Thoracic aorta (tissue), 2 donors: ENCODE measurements around the gene SCAMP3. TPM values are rescaled to one million over a fixed set of nuclear protein-coding genes. Genes with fewer than 3 reads are reported as not detected.
A peak's percentile ranks its signal among the peaks of the same experiment; 100 is the strongest.

ENCODE experiments used
- ATAC-seq: fragments of 150-250 bp; one replicate; pipeline ENCODE4 v1.8.0; 2017; ENCODE audit warnings: low read depth; ENCODE audit not compliant: insufficient number of reproducible peaks, low FRiP score
- DNase-seq: peaks from one replicate; pipeline ENCODE4 v3.0.0-alpha.2; 2020; ENCODE audit warnings: low spot score
- H3K27ac ChIP-seq, 2 donors: fragments of 200-600 bp; sonication (generic); 1 replicate in 1 of 2; 2 replicates in 1 of 2; pipeline ENCODE4 v1.5.1; 2016; ENCODE audit warnings: mild to moderate bottlenecking in 2 of 2, moderate library complexity in 2 of 2
- H3K27me3 ChIP-seq: fragments of 200-600 bp; sonication (generic); replicated peaks from 2 replicates; pipeline ENCODE4 v1.6.0; 2016; ENCODE audit warnings: mild to moderate bottlenecking; ENCODE audit not compliant: insufficient read depth
- H3K36me3 ChIP-seq: fragments of 200-600 bp; sonication (generic); one replicate; pipeline ENCODE4 v1.5.1; 2016
- H3K4me1 ChIP-seq, 2 donors: fragments of 200-600 bp; sonication (generic); 1 replicate in 1 of 2; 2 replicates in 1 of 2; pipeline versions ENCODE4 v1.5.1 to v1.6.0; 2016; ENCODE audit warnings: low read depth in 2 of 2, mild to moderate bottlenecking in 1 of 2; ENCODE audit not compliant: control insufficient read depth in 1 of 2
- H3K4me3 ChIP-seq: fragments of 200-600 bp; sonication (generic); 2 replicates; pipeline ENCODE4 v1.5.1; 2016; ENCODE audit warnings: mild to moderate bottlenecking
- H3K9me3 ChIP-seq: fragments of 200-600 bp; sonication (generic); 2 replicates; pipeline ENCODE4 v1.5.1; 2016
- total RNA-seq, 2 donors: library from RNA; depleted of rRNA; stranded (reverse); fragments of >200 nt; gene quantifications; one replicate each; pipeline versions ENCODE4 v1.1.0 to v1.2.3, GENCODE V29; 2016
- TF ChIP-seq, protein P1 (sequence below): fragments of 200-600 bp; sonication (generic); IDR thresholded peaks from one replicate; pipeline ENCODE4 v1.5.1; 2019; ENCODE audit warnings: antibody characterized with exemption

The SCAMP3 gene
- total RNA-seq, 2 donors from 2014 or later = 32.5 to 50.2 TPM

DNA sequence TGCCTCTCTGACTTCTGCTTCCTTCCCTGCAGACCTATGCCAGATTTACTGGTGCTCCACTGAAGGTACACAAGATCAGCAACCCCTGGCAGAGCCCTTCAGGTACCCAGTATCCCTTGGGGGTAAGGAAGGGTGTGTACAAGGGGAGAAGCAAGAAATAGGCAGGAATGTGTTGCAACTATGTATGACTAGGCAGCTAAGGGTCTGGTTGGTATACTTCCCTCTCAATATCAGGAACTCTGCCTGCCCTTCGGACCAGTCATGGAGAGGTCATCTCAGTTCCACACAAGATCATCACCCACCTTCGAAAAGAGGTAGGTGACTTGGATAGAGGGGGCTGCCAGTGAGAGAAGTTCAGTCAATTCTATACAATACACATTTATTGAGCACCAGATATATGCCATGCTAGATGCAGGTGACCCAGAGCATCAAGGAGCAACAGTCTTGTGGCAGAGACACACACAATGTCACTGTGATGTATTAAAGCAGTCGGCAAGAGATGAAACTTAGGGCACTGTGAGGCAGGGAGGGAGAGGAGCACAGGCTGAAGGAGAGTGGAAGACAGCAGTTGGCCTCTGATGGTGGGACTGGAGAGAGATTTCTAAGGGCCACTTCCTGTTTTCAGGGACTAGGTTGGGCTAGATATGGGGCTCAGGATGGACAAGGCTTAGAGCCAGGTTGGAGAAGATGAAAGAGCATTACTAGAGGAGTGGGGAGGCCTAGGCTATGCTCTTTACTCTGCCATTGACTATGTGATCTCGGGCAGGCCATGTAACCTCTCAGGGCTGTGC lies 51.7 kb downstream of the SCAMP3 start:
- H3K27me3 ChIP-seq = no peaks in the 10 kb centered on the region
- no peak for ATAC-seq
- no peaks in the 10 kb centered on the region for H3K9me3 ChIP-seq
- H3K36me3 ChIP-seq = no peaks in the 10 kb centered on the region
- H3K4me3 ChIP-seq = no peak overlapping the region
- DNase-seq = no peak
- H3K4me1 ChIP-seq = peaks cover 18 to 36% of the 10 kb centered on the region in 2 donors
- TF ChIP-seq, protein P1, sequence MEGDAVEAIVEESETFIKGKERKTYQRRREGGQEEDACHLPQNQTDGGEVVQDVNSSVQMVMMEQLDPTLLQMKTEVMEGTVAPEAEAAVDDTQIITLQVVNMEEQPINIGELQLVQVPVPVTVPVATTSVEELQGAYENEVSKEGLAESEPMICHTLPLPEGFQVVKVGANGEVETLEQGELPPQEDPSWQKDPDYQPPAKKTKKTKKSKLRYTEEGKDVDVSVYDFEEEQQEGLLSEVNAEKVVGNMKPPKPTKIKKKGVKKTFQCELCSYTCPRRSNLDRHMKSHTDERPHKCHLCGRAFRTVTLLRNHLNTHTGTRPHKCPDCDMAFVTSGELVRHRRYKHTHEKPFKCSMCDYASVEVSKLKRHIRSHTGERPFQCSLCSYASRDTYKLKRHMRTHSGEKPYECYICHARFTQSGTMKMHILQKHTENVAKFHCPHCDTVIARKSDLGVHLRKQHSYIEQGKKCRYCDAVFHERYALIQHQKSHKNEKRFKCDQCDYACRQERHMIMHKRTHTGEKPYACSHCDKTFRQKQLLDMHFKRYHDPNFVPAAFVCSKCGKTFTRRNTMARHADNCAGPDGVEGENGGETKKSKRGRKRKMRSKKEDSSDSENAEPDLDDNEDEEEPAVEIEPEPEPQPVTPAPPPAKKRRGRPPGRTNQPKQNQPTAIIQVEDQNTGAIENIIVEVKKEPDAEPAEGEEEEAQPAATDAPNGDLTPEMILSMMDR = no peak
- H3K27ac ChIP-seq = peak overlapping the region in 1 of 2 donors; percentile 63

DNA sequence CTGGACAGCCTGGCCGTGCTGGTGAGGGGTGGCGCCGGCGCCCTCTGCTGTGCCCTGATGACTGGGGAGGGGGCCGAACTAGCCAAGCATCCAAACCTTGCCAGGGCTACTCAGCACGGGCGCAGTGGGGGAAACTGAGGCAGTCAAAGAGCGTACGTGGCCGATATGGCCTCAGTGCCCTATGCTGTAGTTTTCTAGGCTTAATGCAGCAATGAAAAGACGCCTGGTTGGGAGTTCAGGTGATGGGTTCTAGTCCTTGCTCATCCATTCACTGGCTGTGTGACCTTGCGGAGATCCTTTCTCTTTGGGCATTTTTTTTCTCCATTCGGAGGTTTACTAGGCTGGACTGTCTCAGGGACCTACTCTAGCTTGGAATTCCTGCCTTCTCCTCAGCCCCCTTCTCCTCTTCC lies 52.8 kb downstream of the SCAMP3 start:
- Histone ChIP-seq H3K4me1 (peaks cover 18 to 36% of the 10 kb centered on the region in 2 donors), H3K27me3 (no peaks in the 10 kb centered on the region), H3K36me3 (no peaks in the 10 kb centered on the region), H3K27ac (peak overlapping the region; percentile 97 to 100), H3K9me3 (no peaks in the 10 kb centered on the region), H3K4me3 (peak overlapping the region; percentile 89)
- TF ChIP-seq, protein P1 = no peak
- DNase-seq (no peak), ATAC-seq (no peak)

DNA sequence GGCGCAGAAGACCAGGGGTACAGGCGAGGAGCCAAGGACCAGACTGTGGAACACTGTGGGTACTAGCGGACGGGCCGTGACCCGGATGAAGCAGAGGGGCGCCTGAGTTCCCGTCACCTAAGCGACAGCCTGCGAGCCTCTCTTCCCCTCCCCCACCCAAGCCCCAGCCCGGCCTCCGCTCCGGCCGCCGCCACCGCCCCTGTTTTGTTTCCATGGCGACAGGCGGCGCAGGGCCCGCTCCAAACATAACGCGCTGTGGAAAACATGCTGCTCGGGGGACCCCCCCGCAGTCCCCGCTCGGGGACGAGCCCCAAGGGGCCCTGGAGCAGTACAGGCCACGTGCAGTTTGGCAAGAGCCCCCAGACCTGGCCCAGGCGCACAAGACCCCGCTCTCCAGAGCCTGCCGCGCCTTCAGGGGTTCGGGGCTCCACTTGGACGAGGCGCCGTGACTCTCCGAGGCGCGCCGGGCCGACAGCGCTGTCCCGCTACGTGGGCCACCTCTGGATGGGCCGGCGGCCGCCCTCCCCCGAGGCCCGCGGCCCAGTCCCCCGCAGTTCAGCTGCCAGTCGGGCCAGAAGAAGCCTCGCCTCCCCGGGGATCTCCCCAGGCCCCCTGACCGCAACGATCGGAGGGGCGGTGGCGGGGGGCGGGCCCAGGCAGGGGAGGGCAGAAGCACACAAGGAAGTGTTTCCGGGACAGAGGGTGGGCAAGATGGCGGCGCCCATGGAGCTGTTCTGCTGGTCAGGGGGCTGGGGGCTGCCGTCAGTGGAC lies 53.4 kb downstream of the SCAMP3 start, which contains the start of gene MTX1:
TSS of gene MTX1 (plus strand) at position 155 of the 771 bp plus-strand sequence. CDS start at position 265, 110 bp downstream.
- Histone ChIP-seq H3K4me1 (peaks cover 18 to 36% of the 10 kb centered on the region in 2 donors), H3K27ac (peak within 1 kb of the TSS; percentile 97 to 100)

DNA sequence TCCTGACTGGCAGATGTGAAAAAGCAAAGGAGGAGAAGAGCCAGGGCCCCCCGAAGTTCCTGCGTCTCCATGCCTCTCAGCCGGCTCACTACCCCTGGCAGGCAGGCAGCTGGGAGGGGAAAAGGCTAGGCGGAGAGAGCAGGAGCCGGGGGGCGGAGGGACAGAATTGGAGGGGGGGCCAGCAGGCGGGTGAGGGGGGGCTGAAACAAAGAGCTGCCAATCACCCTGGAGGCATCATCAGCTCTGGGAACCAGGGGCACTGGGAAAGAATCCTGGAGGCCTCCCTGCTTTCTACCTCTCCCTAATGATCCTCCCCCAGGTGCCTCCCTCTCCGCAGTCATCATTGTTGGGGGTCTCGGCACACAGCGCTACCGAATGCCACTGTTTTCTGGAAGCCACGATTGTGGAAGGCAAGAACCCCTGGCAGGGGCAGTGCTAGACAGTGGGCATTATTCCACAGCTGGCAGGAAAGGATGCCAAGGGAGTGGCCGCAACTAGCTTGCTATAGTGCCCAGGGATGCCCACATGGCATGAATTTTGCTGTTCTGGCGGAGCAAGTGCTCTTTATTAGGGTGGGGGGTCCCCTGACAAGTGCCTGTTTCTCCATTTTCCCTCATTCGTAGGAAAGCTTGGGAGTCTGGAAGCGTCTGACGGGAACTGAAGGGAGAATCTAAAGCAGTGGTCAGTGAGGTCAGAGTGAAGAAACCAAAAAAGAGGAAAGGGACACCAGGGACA lies 54.2 kb downstream of the SCAMP3 start, which contains the start of gene THBS3:
TSS of gene THBS3 (minus strand) at position 92 of the 735 bp plus-strand sequence. CDS start at position 71, 21 bp downstream.
- Histone ChIP-seq H3K27ac (peak within 1 kb of the TSS; percentile 97 to 100), H3K36me3 (no peaks in the 10 kb centered on the region), H3K9me3 (no peaks in the 10 kb centered on the region), H3K4me1 (peaks cover 18 to 36% of the 10 kb centered on the region in 2 donors), H3K27me3 (no peaks in the 10 kb centered on the region), H3K4me3 (peak within 1 kb of the TSS; percentile 89)
- TF ChIP-seq, protein P1 = no peak
- ATAC-seq (peak; percentile 29), DNase-seq (no peak)

More for the DNA sequence above, 53.4 kb downstream of the SCAMP3 start, which contains the start of gene MTX1:
- no peaks in the 10 kb centered on the region for H3K36me3 ChIP-seq
- peak; percentile 78 for ATAC-seq
- H3K27me3 ChIP-seq = no peaks in the 10 kb centered on the region
- TF ChIP-seq, protein P1 = no peak
- peak within 1 kb of the TSS; percentile 89 for H3K4me3 ChIP-seq
- no peaks in the 10 kb centered on the region for H3K9me3 ChIP-seq
- DNase-seq = peak; percentile 78
